ENCODE data around the gene TBC1D3B.
"Not testable (repeated sequence)": the region's sequence is repeated elsewhere in the genome, so short reads cannot be mapped to it uniquely, and the experiment has no call there.

The TBC1D3B gene

DNA sequence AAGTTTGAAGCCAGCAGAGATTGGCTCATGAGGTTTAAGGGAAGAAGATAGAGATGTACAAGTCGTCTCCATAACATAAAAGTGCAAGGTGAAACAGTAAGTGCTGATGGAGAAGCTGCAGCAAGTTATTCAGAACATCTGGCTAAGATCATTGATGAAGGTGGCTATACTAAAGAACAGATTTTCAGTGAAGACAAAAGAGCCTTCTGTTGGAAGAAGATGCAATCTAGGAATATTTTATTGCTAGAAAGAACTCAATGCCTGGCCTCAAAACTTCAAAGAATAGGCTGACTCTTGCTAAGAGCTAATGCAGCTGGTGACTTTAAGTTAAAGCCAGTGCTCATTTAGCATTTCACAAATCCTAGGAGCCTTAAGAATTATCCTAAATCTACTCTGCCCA, 46.8 kb downstream of the TBC1D3B start:
- DNase-seq (ENCODE audit: low read depth in 2 of 2), result no peak

GRCh38 chr17:36128411-36128978, 47.9 kb downstream of the TBC1D3B start:
- DNase-seq (ENCODE audit: low read depth in 2 of 2), result no peak

DNA sequence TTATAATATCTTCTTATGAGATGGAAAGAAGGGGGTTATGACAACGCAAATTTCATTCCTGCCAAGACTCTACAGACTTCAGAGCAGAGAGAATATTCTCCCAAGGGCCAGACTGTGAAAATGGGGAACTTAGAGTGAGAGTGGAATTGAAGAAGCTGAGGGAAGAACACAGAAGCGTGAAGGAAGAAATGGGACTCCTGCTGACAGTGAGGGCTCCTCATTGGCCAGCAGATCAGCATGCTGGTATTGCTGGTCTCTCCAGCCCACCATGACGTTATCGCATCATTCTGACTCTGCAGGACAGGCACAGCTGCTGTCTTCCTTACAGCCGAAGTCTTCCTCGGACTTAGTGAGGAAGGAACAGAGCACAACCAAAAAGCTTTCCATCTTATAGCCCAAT, 48.5 kb downstream of the TBC1D3B start:
- no peak for DNase-seq (ENCODE audit: low read depth in 2 of 2)

DNA sequence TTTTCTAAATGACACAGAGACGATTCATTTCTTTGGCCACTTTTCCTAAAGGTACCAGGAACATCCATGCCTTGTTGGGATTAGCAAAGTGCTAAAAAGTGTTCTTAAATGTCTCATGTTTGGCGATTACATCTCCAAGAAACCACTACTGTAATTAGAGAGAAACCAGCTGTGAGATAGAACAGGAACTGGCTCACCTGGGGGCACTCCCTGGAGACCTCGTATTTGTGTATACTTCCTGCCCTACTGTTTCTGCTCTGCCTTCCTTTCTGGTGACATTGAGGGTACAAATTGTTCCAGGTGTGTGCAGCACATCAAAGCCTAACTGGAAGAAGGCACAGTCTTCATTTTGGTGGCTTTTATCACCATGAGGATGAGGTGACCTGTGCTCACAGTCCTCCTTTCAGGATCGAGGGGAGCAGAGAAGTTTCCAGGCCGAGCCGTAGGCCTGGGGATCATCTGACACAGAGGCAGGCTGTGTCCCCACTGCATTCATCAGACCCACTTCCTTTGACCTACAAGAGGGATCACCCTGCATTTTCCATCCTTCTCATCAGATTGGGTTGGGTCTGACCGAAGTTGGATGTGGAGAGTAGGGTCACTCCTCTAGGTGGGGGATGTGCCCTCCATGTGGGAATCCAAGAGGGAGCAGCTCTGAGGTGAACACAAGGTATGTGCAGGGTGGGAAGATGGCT, 49.1 kb downstream of the TBC1D3B start:
- no peak for DNase-seq (ENCODE audit: low read depth in 2 of 2)

GRCh38 chr17:36124879-36125824, 51.3 kb downstream of the TBC1D3B start:
- DNase-seq (ENCODE audit: low read depth in 2 of 2), result no peak

- no peak for DNase-seq (ENCODE audit: low read depth in 2 of 2)
These were observed 53.0 kb downstream of the TBC1D3B start for GRCh38 chr17:36123431-36123830.

DNA sequence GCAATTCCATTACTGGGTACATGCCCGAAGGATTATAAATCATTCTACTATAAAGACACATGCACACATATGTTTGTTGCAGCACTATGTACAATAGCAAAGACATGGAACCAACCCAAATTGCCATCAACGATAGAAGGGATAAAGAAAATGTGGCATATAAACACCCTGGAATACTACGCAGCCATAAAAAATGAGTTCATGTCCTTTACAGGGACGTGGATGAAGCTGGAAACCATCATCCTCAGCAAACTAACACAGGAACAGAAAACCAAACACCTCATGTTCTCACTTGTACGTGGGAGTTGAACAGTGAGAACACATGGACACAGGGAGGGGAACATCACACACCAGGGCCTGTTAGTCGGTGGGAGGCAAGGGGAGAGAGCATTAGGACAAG, 55.3 kb downstream of the TBC1D3B start:
- not testable (repeated sequence) for DNase-seq (ENCODE audit: low read depth in 2 of 2)

DNA sequence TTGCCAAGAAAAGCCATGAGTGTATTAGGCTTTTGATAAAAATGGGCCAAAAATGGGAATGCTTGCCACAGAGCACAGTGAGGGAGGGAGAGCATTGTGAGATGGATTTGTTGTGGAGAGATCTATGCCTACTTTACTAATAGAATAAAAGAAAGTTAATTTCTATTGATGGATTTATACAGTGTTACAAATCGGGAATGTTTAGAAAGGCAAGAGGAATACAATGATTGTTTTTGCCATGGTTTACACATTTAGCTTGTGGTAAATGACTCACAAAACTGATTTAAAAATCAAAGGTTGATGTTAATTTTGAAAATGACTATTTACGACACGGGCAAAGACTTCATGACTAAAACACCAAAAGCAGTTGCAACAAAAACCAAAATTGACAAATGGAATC, 56.2 kb downstream of the TBC1D3B start:
- DNase-seq (ENCODE audit: low read depth in 2 of 2), result no peak

- no peak for DNase-seq (ENCODE audit: low read depth in 2 of 2)
These were observed 57.7 kb downstream of the TBC1D3B start for GRCh38 chr17:36118477-36119353.

GRCh38 chr17:36117505-36118382, 58.7 kb downstream of the TBC1D3B start:
- DNase-seq (ENCODE audit: low read depth in 2 of 2), result no peak

All from stimulated activated CD4-positive, alpha-beta T cell treated with anti-CD3 and anti-CD28 coated beads, Interleukin-1b, Interleukin-23, amount 100 ng/mL, for 1 hour (primary cell).